PC-3 (cell line): ENCODE data around the gene VPS37D. TPM values are rescaled to one million over a fixed set of nuclear protein-coding genes. Genes with fewer than 3 reads are reported as not detected.
A peak's percentile ranks its signal among the peaks of the same experiment; 100 is the strongest.

Source experiments
- ATAC-seq: fragments of 200-7000 bp; cut with Tn5 transposase; 2 replicates; pipeline ENCODE4 v1.9.1; 2020; ENCODE audit warnings: mild to moderate bottlenecking, moderate library complexity
- BruUV-seq: library from RNA; stranded (reverse); fragments of 400-500 nt; replicated peaks from 2 replicates; lab custom pipeline; 2021; lab: Mats Ljungman, UMichigan
- CTCF ChIA-PET: fragments of 300-600 bp; sonication (Branson Sonifier 250); formaldehyde crosslinking; loops from one replicate; lab custom pipeline; 2022; ENCODE audit warnings: antibody characterized with exemption; lab: Charles Lee
- POLR2A ChIA-PET: fragments of 300-600 bp; sonication (Branson Sonifier 250); formaldehyde crosslinking; loops from one replicate; lab custom pipeline; 2022; ENCODE audit warnings: antibody characterized with exemption; ENCODE audit not compliant: unreplicated experiment; lab: Charles Lee
- DNase-seq: peaks from one replicate; pipeline ENCODE4 v3.0.0-alpha.2; 2015
- H2AFZ ChIP-seq: fragments of 300-600 bp; sonication (generic); 2 replicates; pipeline ENCODE4 v1.6.0; 2016; ENCODE audit warnings: antibody characterized with exemption, low read length
- H3F3A ChIP-seq: fragments of 300-600 bp; sonication (generic); one replicate; pipeline ENCODE4 v1.6.0; 2017; ENCODE audit warnings: antibody characterized with exemption, low read length, control low read depth, mild to moderate bottlenecking; ENCODE audit not compliant: unreplicated experiment
- H3K27ac ChIP-seq: fragments of 300-600 bp; sonication (generic); 2 replicates; pipeline ENCODE4 v1.5.1; 2016; ENCODE audit warnings: mild to moderate bottlenecking, low read length
- H3K27me3 ChIP-seq: fragments of 300-600 bp; sonication (generic); 2 replicates; pipeline ENCODE4 v1.6.1; 2016; ENCODE audit warnings: low read length, mixed read lengths
- H3K36me3 ChIP-seq: fragments of 300-600 bp; sonication (generic); 2 replicates; pipeline ENCODE4 v1.6.1; 2016; ENCODE audit warnings: low read depth, mixed run types, low read length, mixed read lengths
- H3K4me1 ChIP-seq: fragments of 300-600 bp; sonication (generic); 2 replicates; pipeline ENCODE4 v1.5.1; 2016; ENCODE audit warnings: low read length; ENCODE audit not compliant: insufficient read depth
- H3K4me2 ChIP-seq: fragments of 300-600 bp; sonication (generic); 2 replicates; pipeline ENCODE4 v1.6.0; 2016; ENCODE audit warnings: low read length
- H3K4me3 ChIP-seq: fragments of 300-600 bp; sonication (generic); 2 replicates; pipeline ENCODE4 v1.5.1; 2016; ENCODE audit warnings: mild to moderate bottlenecking, low read length, mixed read lengths
- H3K79me2 ChIP-seq: fragments of 300-600 bp; sonication (generic); 2 replicates; pipeline ENCODE4 v1.6.1; 2017; ENCODE audit warnings: low read length, mixed read lengths
- H3K9ac ChIP-seq: fragments of 300-600 bp; sonication (generic); 2 replicates; pipeline ENCODE4 v1.6.0; 2016; ENCODE audit warnings: mild to moderate bottlenecking, low read length
- H3K9me2 ChIP-seq: fragments of 300-600 bp; sonication (generic); replicated peaks from 2 replicates; pipeline ENCODE4 v1.6.1; 2016; ENCODE audit warnings: mixed run types, low read length, mixed read lengths
- H3K9me3 ChIP-seq: fragments of 300-600 bp; sonication (generic); 2 replicates; pipeline ENCODE4 v1.6.1; 2016; ENCODE audit warnings: low read length, mixed read lengths
- H4K20me1 ChIP-seq: fragments of 300-600 bp; sonication (generic); 2 replicates; pipeline ENCODE4 v1.6.1; 2016; ENCODE audit warnings: low read length, mixed read lengths
- EZH2 ChIP-seq: fragments of 300-600 bp; sonication (generic); IDR thresholded peaks from one replicate; pipeline ENCODE4 v1.6.1; 2017; ENCODE audit warnings: antibody characterized with exemption, mild to moderate bottlenecking, low read length; ENCODE audit not compliant: unreplicated experiment
- EZH2phosphoT487 ChIP-seq: fragments of 300-600 bp; sonication (generic); IDR thresholded peaks from 2 replicates; pipeline ENCODE4 v1.6.1; 2018; ENCODE audit warnings: mild to moderate bottlenecking, antibody characterized with exemption, low read length, borderline replicate concordance
- intact Hi-C: fragments of 100-400 bp; cut with micrococcal nuclease; formaldehyde crosslinking; loops from 2 replicates; pipeline ENCODE4 v1.9.0; 2023
- total RNA-seq: library from RNA; depleted of rRNA; stranded (reverse); fragments of >200 nt; gene quantifications from 2 replicates; pipeline ENCODE4 v1.2.3, GENCODE V29; 2014
- TF ChIP-seq, protein P1 (sequence below): fragments of 300-600 bp; sonication (generic); conservative IDR thresholded peaks from 2 replicates; pipeline ENCODE4 v1.5.1; 2017; ENCODE audit warnings: antibody characterized with exemption, low read depth, mild to moderate bottlenecking, low read length

VPS37D gene
- total RNA-seq, 1 experiment from 2014 or later, result 6.3 TPM

DNA sequence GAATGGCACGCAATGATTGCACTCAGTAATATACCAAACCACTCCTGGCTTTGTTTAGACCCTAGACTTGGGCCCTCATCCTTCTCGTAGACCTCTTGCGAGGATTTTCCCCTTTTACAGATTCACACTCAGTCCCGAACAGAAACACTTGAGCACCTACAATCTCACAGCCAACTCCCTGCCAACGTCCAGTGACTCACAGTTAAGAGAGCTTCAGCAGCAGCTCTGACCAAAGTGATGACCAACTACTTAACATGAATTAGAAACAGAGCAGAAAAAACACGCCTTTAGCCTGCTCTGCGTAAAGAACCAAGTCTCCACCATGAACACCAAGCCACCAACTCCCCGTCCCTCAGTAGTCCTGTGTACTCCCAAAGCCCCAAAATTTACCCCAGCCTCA is 13.4 kb downstream of the VPS37D start:
- H3K79me2 ChIP-seq, result peaks cover 76% of the 10 kb centered on the region
- no peak overlapping the region for H2AFZ ChIP-seq
- H3K27me3 ChIP-seq, result no peaks in the 10 kb centered on the region
- intact Hi-C loops, result loop anchor here (1.0 kb wide), 1 partner anchor 44 kb away; no protein-coding TSS in a partner anchor
- no peaks in the 10 kb centered on the region for H3F3A ChIP-seq
- no peak overlapping the region for H3K27ac ChIP-seq
- H3K9ac ChIP-seq, result peak overlapping the region; percentile 96; the same call in 1 of the 2 replicates
- H3K9me3 ChIP-seq, result no peaks in the 10 kb centered on the region
- 0 out of 2 replicates have a peak, but pooled peaks cover 4% of the 10 kb centered on the region for H3K36me3 ChIP-seq
- peak overlapping the region; percentile 97 for H3K4me3 ChIP-seq
- ChIA-PET POLR2A (interaction anchor here (1.0 kb wide), 1 partner anchor 57 kb away, joined by 12 read pairs; the partner anchor contains the start of gene ABHD11), CTCF (interaction anchor here (0.6 kb wide), 1 partner anchor 17 kb away, joined by 3 read pairs; no protein-coding TSS in a partner anchor)
- BruUV-seq, result no TSS peak
- peak overlapping the region; percentile 96 for H3K4me2 ChIP-seq
- H3K4me1 ChIP-seq, result peaks cover 19% of the 10 kb centered on the region
- TF ChIP-seq EZH2, result no peak
- DNase-seq, result peak; percentile 65
- no peaks in the 10 kb centered on the region for H3K9me2 ChIP-seq
- peak; percentile 61 for ATAC-seq
- peaks cover 14% of the 10 kb centered on the region for H4K20me1 ChIP-seq

GRCh38 chr7:73682745-73683055 is 15.1 kb downstream of the VPS37D start:
- BruUV-seq, result no TSS peak
- H4K20me1 ChIP-seq, result peaks cover 14% of the 10 kb centered on the region

GRCh38 chr7:73683056-73683787 is 15.6 kb downstream of the VPS37D start, which contains the start of the genes BUD23 and DNAJC30:
TSS of gene BUD23 (plus strand) at chr7:73683597. CDS start at chr7:73683626, 29 bp downstream.
TSS of gene DNAJC30 (minus strand) at chr7:73683453. CDS start at chr7:73683423, 30 bp downstream.
- DNase-seq, result peak; percentile 86
- H3K79me2 ChIP-seq, result peaks cover 92% of the 10 kb centered on the region
- H3K4me1 ChIP-seq, result peaks cover 19% of the 10 kb centered on the region
- peak within 1 kb of the TSS; percentile 97 for H3K4me3 ChIP-seq
- peaks cover 19% of the 10 kb centered on the region; the same call in 1 of the 2 replicates for H3K36me3 ChIP-seq
- intact Hi-C loops, result loop anchor here (2.0 kb wide), 1 partner anchor 22 kb away; no protein-coding TSS in a partner anchor
- no peaks in the 10 kb centered on the region for H3K9me2 ChIP-seq
- ChIA-PET POLR2A (interaction anchor here (0.5 kb wide), 1 partner anchor 24 kb away, joined by 6 read pairs; no protein-coding TSS in a partner anchor), CTCF (no interaction called here)
- TF ChIP-seq EZH2 (no peak), EZH2phosphoT487 (no peak)
- TF ChIP-seq, protein P1, sequence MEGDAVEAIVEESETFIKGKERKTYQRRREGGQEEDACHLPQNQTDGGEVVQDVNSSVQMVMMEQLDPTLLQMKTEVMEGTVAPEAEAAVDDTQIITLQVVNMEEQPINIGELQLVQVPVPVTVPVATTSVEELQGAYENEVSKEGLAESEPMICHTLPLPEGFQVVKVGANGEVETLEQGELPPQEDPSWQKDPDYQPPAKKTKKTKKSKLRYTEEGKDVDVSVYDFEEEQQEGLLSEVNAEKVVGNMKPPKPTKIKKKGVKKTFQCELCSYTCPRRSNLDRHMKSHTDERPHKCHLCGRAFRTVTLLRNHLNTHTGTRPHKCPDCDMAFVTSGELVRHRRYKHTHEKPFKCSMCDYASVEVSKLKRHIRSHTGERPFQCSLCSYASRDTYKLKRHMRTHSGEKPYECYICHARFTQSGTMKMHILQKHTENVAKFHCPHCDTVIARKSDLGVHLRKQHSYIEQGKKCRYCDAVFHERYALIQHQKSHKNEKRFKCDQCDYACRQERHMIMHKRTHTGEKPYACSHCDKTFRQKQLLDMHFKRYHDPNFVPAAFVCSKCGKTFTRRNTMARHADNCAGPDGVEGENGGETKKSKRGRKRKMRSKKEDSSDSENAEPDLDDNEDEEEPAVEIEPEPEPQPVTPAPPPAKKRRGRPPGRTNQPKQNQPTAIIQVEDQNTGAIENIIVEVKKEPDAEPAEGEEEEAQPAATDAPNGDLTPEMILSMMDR, result no peak
- H3K27me3 ChIP-seq, result no peaks in the 10 kb centered on the region
- H3K9me3 ChIP-seq, result no peaks in the 10 kb centered on the region
- no peaks in the 10 kb centered on the region for H3F3A ChIP-seq
- peak within 1 kb of the TSS; percentile 96 for H3K4me2 ChIP-seq
- H4K20me1 ChIP-seq, result peaks cover 14% of the 10 kb centered on the region
- no TSS peak for BruUV-seq
- H2AFZ ChIP-seq, result peak within 1 kb of the TSS; percentile 88
- peak; percentile 83 for ATAC-seq
- H3K9ac ChIP-seq, result peak within 1 kb of the TSS; percentile 96
- peak within 1 kb of the TSS; percentile 46 for H3K27ac ChIP-seq

More at GRCh38 chr7:73682745-73683055, 15.1 kb downstream of the VPS37D start:
- Histone ChIP-seq H3K27ac (peak overlapping the region; percentile 46), H3K4me3 (peak overlapping the region; percentile 97), H2AFZ (peak overlapping the region; percentile 88), H3K27me3 (no peaks in the 10 kb centered on the region), H3K9ac (peak overlapping the region; percentile 96), H3F3A (no peaks in the 10 kb centered on the region), H3K9me3 (no peaks in the 10 kb centered on the region), H3K79me2 (peaks cover 92% of the 10 kb centered on the region), H3K36me3 (peaks cover 16% of the 10 kb centered on the region; the same call in 1 of the 2 replicates), H3K4me2 (peak overlapping the region; percentile 96), H3K9me2 (no peaks in the 10 kb centered on the region), H3K4me1 (peaks cover 19% of the 10 kb centered on the region)
- TF ChIP-seq, protein P1, result no peak
- TF ChIP-seq EZH2 (no peak), EZH2phosphoT487 (no peak)
- ChIA-PET POLR2A (no interaction called here), CTCF (no interaction called here)
- ATAC-seq (peak; percentile 1; the same call in 1 of the 2 replicates), DNase-seq (no peak)
- intact Hi-C loops, result loop anchor here (2.0 kb wide), 1 partner anchor 22 kb away; no protein-coding TSS in a partner anchor
